ENCODE measurements around the gene SLX4IP.

The SLX4IP gene

GRCh38 chr20:10661261-10661660, 226.2 kb downstream of the SLX4IP start:
- no peak for TF ChIP-seq ZBTB7A (IDR thresholded peaks at IDR 0.05; ENCODE audit: low read depth)
- TF ChIP-seq, protein P1, sequence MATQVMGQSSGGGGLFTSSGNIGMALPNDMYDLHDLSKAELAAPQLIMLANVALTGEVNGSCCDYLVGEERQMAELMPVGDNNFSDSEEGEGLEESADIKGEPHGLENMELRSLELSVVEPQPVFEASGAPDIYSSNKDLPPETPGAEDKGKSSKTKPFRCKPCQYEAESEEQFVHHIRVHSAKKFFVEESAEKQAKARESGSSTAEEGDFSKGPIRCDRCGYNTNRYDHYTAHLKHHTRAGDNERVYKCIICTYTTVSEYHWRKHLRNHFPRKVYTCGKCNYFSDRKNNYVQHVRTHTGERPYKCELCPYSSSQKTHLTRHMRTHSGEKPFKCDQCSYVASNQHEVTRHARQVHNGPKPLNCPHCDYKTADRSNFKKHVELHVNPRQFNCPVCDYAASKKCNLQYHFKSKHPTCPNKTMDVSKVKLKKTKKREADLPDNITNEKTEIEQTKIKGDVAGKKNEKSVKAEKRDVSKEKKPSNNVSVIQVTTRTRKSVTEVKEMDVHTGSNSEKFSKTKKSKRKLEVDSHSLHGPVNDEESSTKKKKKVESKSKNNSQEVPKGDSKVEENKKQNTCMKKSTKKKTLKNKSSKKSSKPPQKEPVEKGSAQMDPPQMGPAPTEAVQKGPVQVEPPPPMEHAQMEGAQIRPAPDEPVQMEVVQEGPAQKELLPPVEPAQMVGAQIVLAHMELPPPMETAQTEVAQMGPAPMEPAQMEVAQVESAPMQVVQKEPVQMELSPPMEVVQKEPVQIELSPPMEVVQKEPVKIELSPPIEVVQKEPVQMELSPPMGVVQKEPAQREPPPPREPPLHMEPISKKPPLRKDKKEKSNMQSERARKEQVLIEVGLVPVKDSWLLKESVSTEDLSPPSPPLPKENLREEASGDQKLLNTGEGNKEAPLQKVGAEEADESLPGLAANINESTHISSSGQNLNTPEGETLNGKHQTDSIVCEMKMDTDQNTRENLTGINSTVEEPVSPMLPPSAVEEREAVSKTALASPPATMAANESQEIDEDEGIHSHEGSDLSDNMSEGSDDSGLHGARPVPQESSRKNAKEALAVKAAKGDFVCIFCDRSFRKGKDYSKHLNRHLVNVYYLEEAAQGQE (IDR thresholded peaks at IDR 0.05; ENCODE audit: low read depth): no peak
- TF ChIP-seq EP300 (IDR thresholded peaks at IDR 0.05; ENCODE audit: borderline replicate concordance): no peak
- no peak for TF ChIP-seq YY1 (IDR thresholded peaks at IDR 0.05; ENCODE audit: low read depth)
- TF ChIP-seq CREB1 (IDR thresholded peaks at IDR 0.05; ENCODE audit: low read depth): no peak
- TF ChIP-seq USF1 (IDR thresholded peaks at IDR 0.05): no peak
- no peak for TF ChIP-seq NFIC (IDR thresholded peaks at IDR 0.05)
- TF ChIP-seq CEBPB (IDR thresholded peaks at IDR 0.05): no peak
- no peak for TF ChIP-seq FOXM1 (IDR thresholded peaks at IDR 0.05; ENCODE audit: borderline replicate concordance, low read depth)
- TF ChIP-seq TAF1 (IDR thresholded peaks at IDR 0.05; ENCODE audit: low read depth): no peak

- TF ChIP-seq YY1 (IDR thresholded peaks at IDR 0.05; ENCODE audit: low read depth) (no peak), TAF1 (IDR thresholded peaks at IDR 0.05; ENCODE audit: low read depth) (no peak), NFIC (IDR thresholded peaks at IDR 0.05) (no peak), EGR1 (IDR thresholded peaks at IDR 0.05) (no peak), CREB1 (IDR thresholded peaks at IDR 0.05; ENCODE audit: low read depth) (no peak), FOXM1 (IDR thresholded peaks at IDR 0.05; ENCODE audit: borderline replicate concordance, low read depth) (no peak), USF1 (IDR thresholded peaks at IDR 0.05) (no peak), CEBPB (IDR thresholded peaks at IDR 0.05) (no peak), TEAD4 (IDR thresholded peaks at IDR 0.05) (no peak), RAD21 (IDR thresholded peaks at IDR 0.05; ENCODE audit: low read depth) (no peak), EP300 (IDR thresholded peaks at IDR 0.05; ENCODE audit: borderline replicate concordance) (no peak)
- TF ChIP-seq, protein P2, sequence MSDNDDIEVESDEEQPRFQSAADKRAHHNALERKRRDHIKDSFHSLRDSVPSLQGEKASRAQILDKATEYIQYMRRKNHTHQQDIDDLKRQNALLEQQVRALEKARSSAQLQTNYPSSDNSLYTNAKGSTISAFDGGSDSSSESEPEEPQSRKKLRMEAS (IDR thresholded peaks at IDR 0.05): no peak
Measured at GRCh38 chr20:10662151-10662550, 227.0 kb downstream of the SLX4IP start.

- TF ChIP-seq, protein P2 (IDR thresholded peaks at IDR 0.05): no peak
- TF ChIP-seq USF1 (IDR thresholded peaks at IDR 0.05) (no peak), ZBTB7A (IDR thresholded peaks at IDR 0.05; ENCODE audit: low read depth) (no peak)
Measured at GRCh38 chr20:10662661-10663458, 227.8 kb downstream of the SLX4IP start.

DNA sequence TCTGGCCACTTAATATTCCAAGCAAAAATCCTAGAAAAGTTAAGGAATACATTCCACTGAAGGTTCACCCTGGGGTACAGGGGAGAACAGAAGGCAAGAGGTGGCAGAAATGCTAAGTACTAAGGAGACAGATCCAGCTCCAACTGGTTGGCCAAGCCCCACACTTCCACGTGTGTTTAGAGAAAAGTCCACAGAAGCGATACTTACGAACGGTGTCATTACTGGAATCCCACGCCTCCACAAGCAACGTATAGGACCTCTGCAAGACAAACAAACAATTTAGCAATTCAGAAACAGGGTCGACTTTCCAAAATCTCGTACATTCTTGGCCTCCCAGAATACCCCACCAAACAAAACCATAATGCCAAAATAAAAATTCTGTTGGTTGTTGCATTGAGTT, 228.7 kb downstream of the SLX4IP start:
- TF ChIP-seq EGR1 (IDR thresholded peaks at IDR 0.05) (no peak), ZBTB7A (IDR thresholded peaks at IDR 0.05; ENCODE audit: low read depth) (no peak), TAF1 (IDR thresholded peaks at IDR 0.05; ENCODE audit: low read depth) (no peak), YY1 (IDR thresholded peaks at IDR 0.05; ENCODE audit: low read depth) (no peak), NFIC (IDR thresholded peaks at IDR 0.05) (no peak), CEBPB (IDR thresholded peaks at IDR 0.05) (no peak), RAD21 (IDR thresholded peaks at IDR 0.05; ENCODE audit: low read depth) (no peak), EP300 (IDR thresholded peaks at IDR 0.05; ENCODE audit: borderline replicate concordance) (no peak)

DNA sequence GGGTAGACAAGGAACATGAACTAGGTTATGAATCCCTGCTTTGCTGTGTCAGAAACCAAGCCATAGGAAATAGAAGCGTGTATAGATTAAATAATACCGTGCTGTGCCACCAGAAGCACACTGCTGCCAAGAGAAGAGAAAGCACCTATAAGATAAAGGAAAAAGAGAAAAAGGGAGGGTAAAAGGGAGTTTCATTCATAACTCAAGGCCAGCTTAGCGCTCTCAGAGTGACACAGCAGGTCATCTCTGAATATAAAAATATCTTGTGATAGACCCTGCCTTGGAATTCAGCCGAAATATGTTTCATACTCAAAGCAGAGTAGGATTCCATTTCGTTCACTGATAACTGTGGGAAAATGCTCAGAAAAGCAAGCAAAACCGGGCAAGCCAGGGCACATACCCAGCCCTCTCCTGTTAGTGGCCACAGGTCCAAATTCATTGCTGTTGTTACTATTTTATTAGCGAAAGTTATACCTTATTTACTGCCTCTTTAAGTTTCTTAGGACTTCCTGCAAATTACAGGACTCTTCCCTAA, 230.0 kb downstream of the SLX4IP start:
- TF ChIP-seq CEBPB (IDR thresholded peaks at IDR 0.05) (no peak), NFIC (IDR thresholded peaks at IDR 0.05) (no peak), TAF1 (IDR thresholded peaks at IDR 0.05; ENCODE audit: low read depth) (no peak), USF1 (IDR thresholded peaks at IDR 0.05) (no peak), FOXM1 (IDR thresholded peaks at IDR 0.05; ENCODE audit: borderline replicate concordance, low read depth) (no peak), EP300 (IDR thresholded peaks at IDR 0.05; ENCODE audit: borderline replicate concordance) (no peak), YY1 (IDR thresholded peaks at IDR 0.05; ENCODE audit: low read depth) (no peak), RAD21 (IDR thresholded peaks at IDR 0.05; ENCODE audit: low read depth) (no peak)
- TF ChIP-seq, protein P1 (IDR thresholded peaks at IDR 0.05; ENCODE audit: low read depth): no peak
- TF ChIP-seq, protein P2 (IDR thresholded peaks at IDR 0.05): no peak
